ENCODE data around the gene MTUS2.

DNA sequence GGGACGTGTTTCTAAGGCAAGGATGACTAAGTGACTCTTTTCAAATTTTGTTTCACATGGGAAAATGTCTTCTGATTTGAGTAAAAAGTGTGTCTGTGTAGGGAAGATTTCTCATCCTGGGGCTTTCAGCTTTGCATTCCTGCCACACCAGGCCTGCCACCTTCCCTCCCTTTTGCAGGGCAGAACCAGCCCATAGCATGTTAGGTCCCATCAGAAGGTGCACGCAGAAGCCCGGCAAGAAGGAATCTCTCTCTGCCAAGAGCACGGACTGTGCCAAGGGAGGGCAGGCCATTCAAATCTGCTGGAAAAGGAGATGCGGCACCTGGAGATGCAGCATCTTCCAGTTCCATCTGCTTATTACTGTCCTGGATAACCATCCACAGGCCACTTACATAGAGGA, 563.3 kb downstream of the MTUS2 start:
- no peak for TF ChIP-seq POLR2AphosphoS5 (IDR thresholded peaks at IDR 0.05)
- TF ChIP-seq POLR2A (IDR thresholded peaks at IDR 0.05), result no peak
- TF ChIP-seq, protein P1, sequence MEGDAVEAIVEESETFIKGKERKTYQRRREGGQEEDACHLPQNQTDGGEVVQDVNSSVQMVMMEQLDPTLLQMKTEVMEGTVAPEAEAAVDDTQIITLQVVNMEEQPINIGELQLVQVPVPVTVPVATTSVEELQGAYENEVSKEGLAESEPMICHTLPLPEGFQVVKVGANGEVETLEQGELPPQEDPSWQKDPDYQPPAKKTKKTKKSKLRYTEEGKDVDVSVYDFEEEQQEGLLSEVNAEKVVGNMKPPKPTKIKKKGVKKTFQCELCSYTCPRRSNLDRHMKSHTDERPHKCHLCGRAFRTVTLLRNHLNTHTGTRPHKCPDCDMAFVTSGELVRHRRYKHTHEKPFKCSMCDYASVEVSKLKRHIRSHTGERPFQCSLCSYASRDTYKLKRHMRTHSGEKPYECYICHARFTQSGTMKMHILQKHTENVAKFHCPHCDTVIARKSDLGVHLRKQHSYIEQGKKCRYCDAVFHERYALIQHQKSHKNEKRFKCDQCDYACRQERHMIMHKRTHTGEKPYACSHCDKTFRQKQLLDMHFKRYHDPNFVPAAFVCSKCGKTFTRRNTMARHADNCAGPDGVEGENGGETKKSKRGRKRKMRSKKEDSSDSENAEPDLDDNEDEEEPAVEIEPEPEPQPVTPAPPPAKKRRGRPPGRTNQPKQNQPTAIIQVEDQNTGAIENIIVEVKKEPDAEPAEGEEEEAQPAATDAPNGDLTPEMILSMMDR (IDR thresholded peaks at IDR 0.05), result no peak
- no peak for TF ChIP-seq EP300 (IDR thresholded peaks at IDR 0.05)

Data from suprapubic skin (tissue), 4 donors.